HG02610 (cell line): ENCODE data around the gene VLDLR.

ENCODE experiments used
- ATAC-seq: cut with Tn5 transposase; IDR thresholded peaks from one replicate; pipeline ENCODE4 v1.9.1; 2021; ENCODE audit warnings: mild to moderate bottlenecking, moderate library complexity; ENCODE audit not compliant: unreplicated experiment

VLDLR gene

DNA sequence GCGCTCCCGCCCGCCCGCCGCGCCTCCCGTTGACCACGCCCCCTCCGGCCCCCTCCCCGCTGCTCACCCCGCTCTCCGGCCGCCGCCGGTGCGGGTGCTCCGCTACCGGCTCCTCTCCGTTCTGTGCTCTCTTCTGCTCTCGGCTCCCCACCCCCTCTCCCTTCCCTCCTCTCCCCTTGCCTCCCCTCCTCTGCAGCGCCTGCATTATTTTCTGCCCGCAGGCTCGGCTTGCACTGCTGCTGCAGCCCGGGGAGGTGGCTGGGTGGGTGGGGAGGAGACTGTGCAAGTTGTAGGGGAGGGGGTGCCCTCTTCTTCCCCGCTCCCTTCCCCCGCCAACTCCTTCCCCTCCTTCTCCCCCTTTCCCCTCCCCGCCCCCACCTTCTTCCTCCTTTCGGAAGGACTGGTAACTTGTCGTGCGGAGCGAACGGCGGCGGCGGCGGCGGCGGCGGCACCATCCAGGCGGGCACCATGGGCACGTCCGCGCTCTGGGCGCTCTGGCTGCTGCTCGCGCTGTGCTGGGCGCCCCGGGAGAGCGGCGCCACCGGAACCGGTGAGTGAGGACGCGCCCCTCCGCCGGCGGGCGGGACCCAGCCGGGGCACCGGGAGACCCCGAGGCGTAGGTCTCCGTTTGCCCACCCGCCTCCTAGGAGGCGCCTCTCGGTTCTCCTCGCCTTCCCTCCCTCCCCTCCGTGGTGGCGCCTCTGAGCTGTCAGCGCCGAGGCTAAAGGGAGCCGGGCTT, at the start of gene VLDLR:
Gene VLDLR, plus strand, starts transcription at position 66 of the 739 bp plus-strand sequence. Its CDS starts 403 bp downstream, at position 469.
- ATAC-seq: peak; percentile 17

DNA sequence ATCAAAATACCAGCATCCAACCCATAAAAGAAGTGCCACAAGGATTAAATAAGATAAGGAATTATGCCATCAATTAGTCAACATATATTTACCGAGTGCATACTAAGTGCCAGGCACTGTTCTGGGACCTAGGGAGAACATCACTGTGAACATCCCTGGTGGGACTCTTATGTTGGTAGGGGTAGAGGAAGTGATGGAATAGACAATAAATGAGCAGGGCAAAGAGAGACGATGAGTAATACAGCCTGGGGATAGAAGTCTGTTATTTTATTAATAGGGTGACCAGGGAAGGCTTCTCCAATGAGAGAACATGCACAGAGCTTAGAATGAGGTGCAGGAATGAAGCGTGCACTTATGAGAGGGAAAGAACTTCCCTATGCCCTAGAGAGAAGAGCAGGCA, 47.4 kb upstream of the VLDLR start:
- no peak for ATAC-seq

DNA sequence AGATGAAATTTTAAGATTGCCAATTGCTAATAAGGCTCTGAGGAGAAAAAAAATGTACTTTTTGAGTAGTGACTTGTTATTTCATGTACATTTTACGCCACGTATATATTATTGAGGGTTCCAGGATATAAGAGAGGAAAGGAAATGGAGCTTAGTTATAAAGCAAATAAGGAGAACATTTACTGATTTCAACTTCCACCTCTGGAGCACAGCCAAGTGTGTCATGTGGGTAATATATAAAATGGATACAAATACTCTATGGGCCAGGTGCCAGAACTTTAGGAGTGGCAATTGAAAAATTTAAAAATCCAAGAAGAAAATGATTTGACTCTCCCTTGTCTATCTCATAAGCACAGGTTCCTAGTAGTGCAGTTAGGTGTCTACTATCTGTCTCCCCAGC, 45.0 kb upstream of the VLDLR start:
- no peak for ATAC-seq

DNA sequence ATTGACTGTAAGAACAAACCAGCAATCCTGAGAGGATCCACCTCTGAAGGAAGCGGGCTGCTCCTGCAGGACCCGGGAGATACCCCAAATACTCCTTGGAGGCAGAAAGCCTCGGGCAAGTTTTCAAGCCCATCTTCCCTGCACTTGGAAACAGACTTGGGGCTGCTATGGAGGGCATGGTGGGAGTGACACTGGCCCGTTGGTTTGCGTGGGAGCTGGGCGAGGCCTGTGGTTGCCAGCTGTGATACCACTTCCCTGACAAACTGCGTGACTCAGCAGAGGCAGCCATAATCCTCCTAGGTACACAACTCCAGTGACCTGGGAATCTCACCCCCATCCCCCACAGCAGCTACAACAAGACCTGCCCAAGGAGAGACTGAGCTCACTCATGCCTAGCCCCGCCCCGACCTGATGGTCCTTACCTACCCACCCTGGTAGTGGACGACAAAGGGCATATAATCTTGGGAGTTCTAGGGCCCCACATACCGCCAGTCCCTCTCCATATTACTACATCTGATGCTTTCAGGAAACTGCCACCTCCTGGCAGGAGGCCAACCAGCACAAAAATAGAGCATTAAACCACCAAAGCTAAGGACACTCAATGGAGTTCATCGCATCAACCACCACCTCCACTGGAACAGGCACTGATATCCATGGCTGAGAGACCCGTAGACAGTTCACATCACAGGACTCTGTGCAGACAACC, 38.1 kb upstream of the VLDLR start:
- no peak for ATAC-seq

DNA sequence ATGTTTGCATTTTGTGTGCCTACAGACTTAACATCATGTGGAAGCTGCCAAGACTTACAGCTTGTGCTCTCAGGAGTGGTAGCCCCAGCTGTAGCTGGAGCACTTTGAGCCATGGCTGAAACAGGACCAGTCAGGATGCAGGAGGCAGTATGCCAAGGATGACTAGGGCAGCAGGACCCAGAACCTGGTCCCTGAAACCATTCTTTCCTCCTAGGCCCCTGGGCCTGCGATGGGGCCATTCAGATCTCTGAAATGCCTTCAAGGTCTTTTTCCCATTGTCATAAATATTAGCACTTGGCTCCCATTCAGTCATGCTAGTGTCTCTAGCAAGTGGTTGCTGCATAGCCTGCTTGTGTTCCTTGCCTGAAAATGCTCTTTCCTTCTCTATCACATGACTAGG, 29.6 kb upstream of the VLDLR start:
- ATAC-seq: no peak

DNA sequence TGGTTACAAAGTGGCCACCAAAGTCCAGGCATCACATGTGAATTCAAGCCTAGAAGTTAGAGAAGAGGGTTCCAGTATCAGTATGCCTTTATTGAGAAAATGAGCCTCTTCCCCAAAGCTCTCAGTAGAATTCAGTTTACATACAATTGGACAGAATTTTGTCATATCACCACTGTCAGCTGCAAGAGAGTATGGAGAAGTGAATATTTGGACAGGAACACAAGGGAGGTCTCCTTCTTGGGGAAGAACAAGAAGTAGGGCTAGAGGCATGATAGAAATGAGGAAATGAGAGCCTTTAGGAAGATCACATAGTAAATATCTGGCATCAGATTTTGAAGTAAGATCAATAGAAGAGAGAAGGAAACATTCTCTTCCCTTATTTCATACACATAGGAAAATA, 27.8 kb upstream of the VLDLR start:
- ATAC-seq: no peak

DNA sequence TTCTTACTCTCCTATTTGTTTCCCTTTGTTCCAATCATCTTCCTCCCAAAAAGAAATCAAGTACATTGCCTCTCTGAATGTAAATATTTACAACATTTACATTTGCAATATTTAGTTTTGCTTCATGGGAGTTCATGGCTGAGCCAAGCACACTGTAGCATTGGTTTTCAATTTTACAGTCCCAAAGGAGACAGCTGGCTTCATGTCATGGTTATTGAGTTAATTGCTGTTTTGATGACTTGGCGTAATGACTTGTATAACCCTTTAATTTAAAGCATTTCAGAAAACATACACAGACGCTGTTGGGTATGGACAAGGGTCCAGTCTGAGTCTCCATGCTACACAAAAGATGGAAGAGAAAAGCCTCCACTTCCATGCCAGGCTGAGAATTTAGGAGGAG, 25.6 kb upstream of the VLDLR start:
- ATAC-seq: no peak

DNA sequence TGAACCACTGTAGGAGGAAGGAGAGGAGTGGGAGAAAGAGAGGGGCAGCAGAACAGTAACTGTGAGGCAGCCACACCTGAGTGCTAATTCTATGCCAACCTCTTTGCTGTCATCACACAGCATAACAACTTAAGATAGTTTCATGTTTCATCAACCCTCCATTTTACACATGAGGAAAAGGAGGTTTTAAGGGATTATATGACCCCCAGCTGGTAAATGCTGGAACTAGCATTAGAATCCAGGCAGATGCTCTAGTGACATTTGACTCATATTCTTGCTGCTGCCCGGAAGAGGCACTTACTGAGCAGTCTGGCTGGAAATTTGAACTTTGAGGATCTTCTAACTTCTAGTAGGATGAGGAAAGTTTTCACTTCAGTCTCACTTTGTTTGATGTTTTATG, 24.1 kb upstream of the VLDLR start:
- ATAC-seq: no peak

DNA sequence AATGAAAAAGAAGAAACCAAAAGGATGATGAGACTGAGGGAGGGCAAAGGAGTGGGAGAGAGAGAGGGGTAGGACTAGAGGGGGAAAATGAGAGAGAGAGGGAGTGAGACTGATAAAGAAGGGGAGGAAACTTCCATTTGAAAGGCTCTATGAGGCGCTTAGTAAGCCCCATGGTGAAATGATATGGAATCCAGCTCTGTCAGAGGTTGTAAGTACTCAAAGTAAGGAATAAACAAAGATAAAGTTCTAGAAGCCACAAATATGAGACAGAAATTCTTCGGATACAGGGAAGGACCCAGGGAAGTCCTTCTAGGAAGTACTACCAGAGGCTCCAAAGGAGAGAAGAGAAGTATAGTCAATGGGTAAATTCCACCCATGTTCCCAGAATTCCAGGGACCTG, 21.7 kb upstream of the VLDLR start:
- ATAC-seq: no peak

DNA sequence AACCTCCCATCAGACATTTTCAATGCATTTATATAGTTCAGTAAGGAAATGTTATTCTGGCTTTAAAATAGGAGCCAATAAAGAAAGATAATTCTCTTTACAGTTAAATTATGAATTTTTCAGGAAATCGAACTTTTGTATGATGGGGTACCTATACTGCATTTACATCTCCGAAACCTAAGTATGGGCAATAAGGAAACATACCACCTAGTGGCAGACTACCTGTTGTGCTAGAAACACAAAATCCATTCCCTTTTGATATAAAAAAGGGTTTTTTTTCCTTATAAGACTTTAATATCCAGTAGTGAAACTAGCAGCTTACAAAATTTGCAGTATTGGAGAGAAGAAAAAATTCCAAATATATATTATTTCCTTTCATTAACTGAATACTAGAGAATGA, 21.3 kb upstream of the VLDLR start:
- no peak for ATAC-seq

DNA sequence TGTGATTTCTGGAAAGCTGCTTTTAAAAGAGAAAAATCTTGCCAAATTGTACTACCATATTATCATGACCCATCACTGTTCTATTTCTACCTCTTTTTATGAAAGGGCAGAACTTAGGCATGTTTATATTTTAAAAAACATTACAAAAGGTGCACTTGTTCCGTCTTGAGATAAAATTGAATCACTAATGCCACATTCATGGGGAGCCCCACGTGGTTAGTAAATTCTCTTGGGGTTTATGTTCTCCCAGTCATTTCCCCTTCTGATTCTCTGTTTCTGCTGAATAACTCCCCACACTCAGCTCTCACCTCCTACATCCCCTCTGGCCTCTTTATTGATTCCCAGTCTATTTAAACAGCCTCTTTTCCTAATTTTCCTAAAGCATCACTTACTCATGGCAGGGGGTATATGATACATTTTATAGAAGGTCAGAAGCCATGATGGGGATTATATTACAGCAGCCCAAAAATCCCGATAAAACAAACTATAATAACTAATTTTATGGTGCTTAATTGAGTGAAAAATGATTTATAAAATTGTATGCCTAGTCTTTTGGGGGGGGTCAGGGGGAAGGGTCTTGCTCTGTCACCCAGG, 19.7 kb upstream of the VLDLR start:
- ATAC-seq: peak; percentile 38

DNA sequence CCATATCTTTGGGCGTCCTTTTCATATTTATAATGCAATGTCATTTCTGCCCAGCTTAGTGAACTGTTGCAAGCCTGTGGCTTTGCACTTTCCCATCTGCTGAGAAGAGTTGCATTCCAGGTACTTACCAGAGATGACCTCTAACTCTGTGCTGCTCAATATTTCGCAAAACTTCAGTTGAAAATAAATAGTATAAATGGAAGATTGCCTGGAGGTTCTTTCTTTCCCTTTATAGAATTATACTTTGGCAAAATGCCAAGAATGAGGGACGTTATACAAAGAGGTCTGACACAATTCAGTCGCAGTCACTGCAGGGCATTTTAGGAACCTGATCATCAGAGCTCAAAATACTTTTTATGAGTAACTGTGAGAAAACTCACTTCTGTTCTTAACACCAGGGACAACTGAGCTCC, 18.9 kb upstream of the VLDLR start:
- ATAC-seq: peak; percentile 87

DNA sequence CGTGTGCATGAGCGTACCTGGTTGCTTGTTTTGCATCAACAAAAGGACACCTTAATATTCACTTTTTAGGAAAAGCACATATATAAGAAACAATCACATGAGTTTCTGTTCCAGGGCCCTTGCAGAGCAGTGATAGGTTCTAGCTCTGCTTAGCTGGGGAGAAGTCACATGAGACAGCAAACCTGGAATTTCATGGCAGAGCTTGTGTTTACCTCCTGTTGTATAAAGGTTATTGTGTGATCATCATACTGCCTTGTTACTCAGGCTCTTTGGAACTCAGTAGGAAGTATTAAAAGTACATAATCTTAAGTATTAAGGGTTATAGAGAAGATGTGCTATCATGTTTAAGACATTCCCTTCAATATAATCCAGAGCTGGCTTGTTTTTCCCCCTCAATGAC, 18.0 kb upstream of the VLDLR start:
- no peak for ATAC-seq

DNA sequence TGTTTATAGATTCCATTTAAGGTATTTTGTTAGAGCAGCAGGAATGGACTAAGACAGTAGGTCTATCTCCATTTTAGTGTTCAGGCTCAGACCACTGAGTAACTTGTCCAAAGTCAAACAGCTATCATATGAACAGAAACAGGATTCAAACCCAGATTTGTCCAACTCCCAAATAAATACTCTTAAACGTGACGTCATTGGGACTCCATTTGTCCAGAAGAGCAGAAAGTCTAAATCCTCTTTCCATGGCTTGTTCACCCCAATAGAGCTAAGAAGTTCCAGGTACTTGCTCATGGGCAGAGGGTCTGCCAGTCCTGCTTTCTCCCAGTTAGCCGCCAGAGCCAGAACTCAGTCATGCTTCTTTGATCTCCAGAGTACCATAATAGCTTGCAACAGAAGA, 16.3 kb upstream of the VLDLR start:
- no peak for ATAC-seq

DNA sequence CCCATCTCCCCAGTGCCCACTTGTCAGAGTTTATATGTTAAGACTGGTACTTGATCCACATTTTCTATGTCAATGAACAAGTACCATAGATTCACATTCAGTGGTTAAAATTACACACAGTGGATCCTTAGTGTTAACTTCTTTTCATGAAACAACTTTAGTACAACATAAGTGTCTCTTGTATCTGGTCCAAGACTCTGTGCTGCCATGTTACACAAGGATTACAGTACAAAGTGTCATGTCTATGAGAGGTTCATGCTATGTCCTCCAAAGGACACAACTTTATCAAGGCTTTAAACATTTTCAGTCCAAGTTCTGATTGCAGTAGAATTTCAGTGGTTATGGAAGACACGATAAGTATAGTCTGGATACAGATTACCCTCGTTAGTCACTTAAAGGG, 13.3 kb upstream of the VLDLR start:
- no peak for ATAC-seq

DNA sequence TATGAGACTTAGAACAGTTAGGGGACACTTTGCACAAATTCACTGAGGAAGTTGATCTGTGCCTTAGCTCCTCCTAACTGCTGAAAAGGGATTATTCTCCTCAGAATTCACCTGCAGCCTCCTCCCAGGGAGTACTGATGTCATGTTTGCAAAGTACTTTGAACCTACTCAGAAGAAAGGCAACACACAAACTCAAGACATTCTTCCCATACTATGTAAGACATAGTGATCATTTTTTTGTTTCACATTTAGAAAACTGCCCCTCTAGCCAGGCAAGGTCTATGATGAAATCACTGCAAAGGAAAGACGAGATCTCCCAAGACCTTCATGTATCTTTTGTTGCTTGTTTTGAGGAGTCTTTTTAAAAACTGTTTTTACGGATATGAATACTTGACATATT, 10.6 kb upstream of the VLDLR start:
- ATAC-seq: no peak

DNA sequence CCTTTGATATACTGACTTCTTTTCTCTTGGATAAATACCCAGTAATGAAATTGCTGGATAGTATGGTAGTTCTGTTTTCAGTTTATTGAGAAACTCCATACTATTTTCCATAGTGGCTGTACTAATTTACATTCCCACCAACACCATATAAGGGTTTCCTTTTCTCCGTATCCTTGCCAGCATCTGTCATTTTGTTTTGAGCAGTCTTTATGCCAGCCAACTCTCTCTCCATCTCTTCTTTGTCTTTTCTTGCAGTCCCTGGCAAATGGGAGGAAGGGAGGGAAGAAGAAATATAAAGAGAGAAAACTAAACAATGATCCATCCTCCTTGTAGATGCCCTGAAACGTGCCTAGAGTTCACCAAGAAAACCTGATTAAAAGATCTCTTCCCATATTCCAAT, 9.6 kb upstream of the VLDLR start:
- ATAC-seq: no peak

DNA sequence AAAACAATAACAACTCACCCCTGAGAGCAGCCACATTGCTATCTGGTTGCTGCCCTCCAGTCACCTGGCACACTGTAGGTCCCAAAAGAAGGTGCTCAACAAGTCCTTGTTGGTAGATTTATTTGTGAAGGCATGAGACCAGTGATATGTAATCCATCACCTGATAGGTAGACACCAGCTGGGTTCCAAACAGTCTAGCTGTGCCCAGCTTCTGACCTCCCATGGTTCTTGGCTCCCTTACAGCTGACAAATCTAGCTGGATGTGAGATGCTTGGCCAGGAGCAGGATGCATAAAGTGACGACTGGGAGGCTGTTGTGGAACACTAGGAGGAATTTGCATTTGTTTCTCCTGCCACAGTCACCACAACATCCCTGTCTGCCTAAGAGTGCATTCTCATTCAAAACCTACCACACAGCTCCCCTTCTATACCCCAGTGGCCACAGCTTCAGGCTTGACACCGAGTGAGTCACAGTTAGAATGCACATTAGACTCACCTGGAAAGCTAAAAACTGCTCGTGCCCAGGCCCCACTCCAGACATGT, 7.8 kb upstream of the VLDLR start:
- ATAC-seq: peak; percentile 43

DNA sequence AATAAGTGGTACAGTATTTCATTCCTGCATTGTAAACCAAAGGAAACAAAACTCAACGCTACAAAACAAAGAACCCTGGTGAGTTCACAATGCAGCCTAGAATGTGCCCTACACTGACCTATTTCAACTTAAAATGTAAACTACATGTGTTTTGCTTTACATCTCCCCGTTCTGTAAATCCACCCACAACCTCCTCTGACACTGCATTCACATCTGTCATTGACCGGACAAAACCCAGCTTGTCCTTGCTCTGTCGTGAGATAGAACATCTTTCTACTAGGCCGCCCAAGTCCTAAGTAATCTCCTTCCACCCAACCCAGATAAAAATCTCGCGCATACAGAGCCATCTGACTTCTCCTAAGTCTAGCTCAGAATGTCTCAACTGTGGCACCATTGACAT, 6.1 kb upstream of the VLDLR start:
- ATAC-seq: no peak

DNA sequence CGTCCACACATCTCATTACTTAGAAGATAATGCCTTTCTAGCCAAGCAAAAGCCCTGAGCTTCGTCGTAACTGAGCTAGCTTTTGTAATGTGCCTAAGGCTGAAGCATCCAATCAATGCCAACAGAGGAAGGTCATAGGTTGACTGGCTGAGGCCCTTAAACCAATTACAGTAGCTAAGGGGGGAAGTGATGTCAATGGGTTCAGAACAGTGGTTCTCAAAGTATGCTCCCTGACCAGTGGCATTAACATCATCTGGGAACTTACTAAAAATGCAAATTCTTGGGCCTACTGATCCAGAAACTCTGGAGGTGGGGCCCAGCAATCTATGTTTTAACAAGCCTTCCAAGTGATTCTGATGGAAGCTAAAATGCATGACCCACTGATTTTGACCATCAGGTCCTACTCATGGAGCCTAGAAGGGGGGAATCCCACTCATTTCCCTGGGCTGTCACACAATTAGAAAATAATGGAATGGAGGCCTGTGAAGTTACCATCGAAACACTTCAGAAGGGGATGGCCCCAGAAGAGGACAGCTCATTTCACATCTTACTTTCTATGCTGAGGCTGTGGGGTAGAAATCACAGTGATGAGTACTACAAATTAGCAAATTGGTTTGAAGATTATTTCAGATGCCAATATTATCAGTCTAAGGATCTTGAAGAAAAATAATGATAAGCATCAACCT, 4.8 kb upstream of the VLDLR start:
- ATAC-seq: peak; percentile 61

DNA sequence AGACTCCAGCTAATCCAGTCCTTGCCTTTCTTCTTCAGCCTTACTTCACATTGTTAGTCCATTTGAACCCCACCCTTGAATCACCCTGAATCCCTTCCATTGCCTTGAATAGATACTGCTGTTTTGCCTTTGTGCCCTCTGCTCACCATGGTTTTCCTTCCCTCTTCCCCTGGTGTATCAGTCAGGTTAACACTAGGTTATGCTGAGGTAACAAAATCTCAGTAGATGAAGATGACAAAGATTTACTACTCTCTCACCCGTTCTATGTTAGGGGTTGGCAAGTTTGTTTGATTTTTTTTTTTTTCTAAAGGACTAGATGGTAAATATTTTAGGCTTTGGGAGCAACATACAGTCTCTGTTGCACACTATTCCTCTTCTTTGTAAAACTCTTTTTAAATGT, 3.3 kb upstream of the VLDLR start:
- ATAC-seq: no peak
